SK-N-DZ (cell line): ENCODE measurements around the gene H19.

Source experiments
- DNase-seq: peaks from one replicate; pipeline ENCODE4 v3.0.0-alpha.2; 2015; ENCODE audit warnings: low spot score
- small RNA-seq, 2 experiments: library from RNA; depleted of rRNA; stranded (forward); fragments of <200 nt; gene quantifications; one replicate each; pipeline ENCODE3, GENCODE V24; 2014

H19 gene

GRCh38 chr11:1947592-1948237 lies 49.9 kb downstream of the H19 start:
- no peak for DNase-seq

DNA sequence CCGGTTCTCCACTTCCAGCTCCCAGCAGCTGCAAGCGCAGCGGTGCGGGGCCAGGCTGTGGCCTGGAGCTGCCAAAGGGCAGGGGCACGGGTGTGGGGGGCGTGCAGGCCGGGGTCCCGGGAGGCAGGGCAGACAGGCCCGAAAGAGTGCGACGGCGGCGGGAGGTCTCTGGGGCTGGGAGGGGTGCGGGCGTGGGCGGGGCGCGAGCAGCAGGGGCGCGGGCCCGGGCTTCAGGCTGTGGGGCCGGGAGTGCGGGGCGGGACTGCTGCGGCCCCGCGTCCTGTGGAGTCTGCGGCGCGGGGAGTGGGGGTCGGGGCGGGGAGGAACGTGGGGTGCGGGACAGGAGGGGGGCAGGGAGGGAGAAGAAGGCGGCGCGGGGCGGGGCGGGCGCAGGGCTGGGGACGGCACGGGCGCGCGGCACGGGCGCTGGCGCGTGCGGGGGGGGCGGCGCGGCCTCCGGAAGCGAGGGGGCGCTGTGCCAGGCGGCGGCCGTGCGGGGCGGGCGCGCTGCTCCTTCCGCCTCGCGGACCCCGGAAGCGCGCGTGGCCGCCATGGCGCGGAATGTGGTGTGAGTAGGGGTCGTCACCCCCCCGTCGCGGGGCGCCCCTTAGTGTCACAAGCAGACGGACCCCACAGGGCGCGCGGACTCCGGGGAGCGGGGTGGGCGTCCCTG lies 50.7 kb downstream of the H19 start, which contains the start of gene MRPL23:
TSS of gene MRPL23 (plus strand) at position 521 of the 673 bp plus-strand sequence. CDS start at position 552, 31 bp downstream.
- DNase-seq = no peak

Small RNA genes lying within 50 kb of the gene (small RNA-seq; reads per million reads assigned to genes)
- gene RF01972 (0 reads per million in 2 experiments), gene RF01973 (0 reads per million in 2 experiments)
